LNCaP clone FGC (cell line): ENCODE data around the gene CPXM2.

ENCODE experiments used
- DNase-seq: peaks from one replicate; pipeline ENCODE4 v3.0.0-alpha.2; 2011; ENCODE audit warnings: low read depth
- H3K4me3 ChIP-seq: 2 replicates; pipeline ENCODE4 v1.5.1; 2011; ENCODE audit warnings: mild to moderate bottlenecking, low read depth, low read length, control low read depth
- CTCF ChIP-seq: IDR thresholded peaks from 2 replicates; pipeline ENCODE4 v1.5.1; 2012; ENCODE audit warnings: mild to moderate bottlenecking; ENCODE audit not compliant: control insufficient read depth, insufficient read depth; ENCODE audit errors: extremely low read depth

The CPXM2 gene

GRCh38 chr10:123843835-123844234 is 47.8 kb downstream of the CPXM2 start:
- DNase-seq: no peak
- no peak overlapping the region for H3K4me3 ChIP-seq
- TF ChIP-seq CTCF: no peak

GRCh38 chr10:123842692-123843385 is 48.8 kb downstream of the CPXM2 start:
- no peak for TF ChIP-seq CTCF
- no peak overlapping the region for H3K4me3 ChIP-seq
- no peak for DNase-seq

GRCh38 chr10:123841560-123841959 is 50.0 kb downstream of the CPXM2 start:
- TF ChIP-seq CTCF: no peak
- H3K4me3 ChIP-seq: no peak overlapping the region
- no peak for DNase-seq

- no peak for DNase-seq
- no peak overlapping the region for H3K4me3 ChIP-seq
- no peak for TF ChIP-seq CTCF
These were observed 50.5 kb downstream of the CPXM2 start for GRCh38 chr10:123841115-123841514.

GRCh38 chr10:123840714-123841113 is 50.9 kb downstream of the CPXM2 start:
- TF ChIP-seq CTCF: no peak
- no peak for DNase-seq
- no peak overlapping the region for H3K4me3 ChIP-seq

GRCh38 chr10:123838596-123839310 is 52.9 kb downstream of the CPXM2 start:
- no peak for DNase-seq
- H3K4me3 ChIP-seq: no peak overlapping the region
- no peak for TF ChIP-seq CTCF
